Breast epithelium (tissue), 4 donors: ENCODE data around the gene CADM2. TPM values are rescaled to one million over a fixed set of nuclear protein-coding genes. Genes with fewer than 3 reads are reported as not detected.

ENCODE experiments used
- DNase-seq, 2 donors: peaks; one replicate each; pipeline ENCODE4 v3.0.0-alpha.2; 2019; ENCODE audit warnings: low spot score in 2 of 2
- H3K27ac ChIP-seq, 2 donors: fragments of 200-600 bp; sonication (generic) in 1 of 2; one replicate each; pipeline ENCODE4 v1.5.1; 2016 to 2019; ENCODE audit warnings: mild to moderate bottlenecking in 1 of 2
- H3K27me3 ChIP-seq, 2 donors: fragments of 200-600 bp; sonication (generic) in 1 of 2; one replicate each; pipeline versions ENCODE4 v1.5.1 to v1.6.0; 2017 to 2019; ENCODE audit warnings: control low read depth in 1 of 2, mild to moderate bottlenecking in 1 of 2
- H3K36me3 ChIP-seq: fragments of 200-600 bp; one replicate; pipeline ENCODE4 v1.5.1; 2019
- H3K4me1 ChIP-seq, 2 donors: fragments of 200-600 bp; sonication (generic); one replicate each; pipeline ENCODE4 v1.5.1; 2016 to 2019; ENCODE audit warnings: control low read depth in 1 of 2
- H3K4me3 ChIP-seq, 3 donors: fragments of 200-600 bp; sonication (generic); 1 replicate in 2 of 3; 2 replicates in 1 of 3; pipeline ENCODE4 v1.5.1; 2016 to 2019; ENCODE audit warnings: mild to moderate bottlenecking in 3 of 3, moderate library complexity in 2 of 3
- H3K9me3 ChIP-seq, 2 donors: fragments of 200-600 bp; sonication (generic) in 1 of 2; one replicate each; pipeline ENCODE4 v1.5.1; 2016 to 2019; ENCODE audit warnings: control low read depth in 1 of 2
- POLR2A ChIP-seq: fragments of 450-650 bp; IDR thresholded peaks from one replicate; pipeline ENCODE4 v1.6.1; 2016; ENCODE audit warnings: antibody characterized with exemption, mild to moderate bottlenecking, moderate library complexity
- POLR2AphosphoS5 ChIP-seq, 3 donors: sonication (generic); formaldehyde crosslinking; IDR thresholded peaks; one replicate each; pipeline ENCODE4 v1.6.1; 2017; ENCODE audit warnings: antibody characterized with exemption in 3 of 3
- intact Hi-C: fragments of 100-400 bp; cut with DNase I; formaldehyde crosslinking; loops from one replicate; pipeline ENCODE4 v1.15.1; 2023; ENCODE audit warnings: low total_unique reads
- total RNA-seq, 3 donors: library from RNA; depleted of rRNA; stranded (reverse); fragments of >200 nt; gene quantifications; one replicate each; pipeline ENCODE4 v1.1.0, GENCODE V29; 2016
- TF ChIP-seq, protein P1 (sequence below), 3 donors: fragments of 450-650 bp; IDR thresholded peaks; one replicate each; pipeline ENCODE4 v1.5.1; 2016 to 2017; ENCODE audit warnings: antibody characterized with exemption in 3 of 3, mild to moderate bottlenecking in 3 of 3, moderate library complexity in 3 of 3

The CADM2 gene
- total RNA-seq, 3 donors from 2014 or later: 2.3 to 7.4 (median 6.9) TPM

GRCh38 chr3:84963137-84963536 is 4.3 kb downstream of the CADM2 start:
- intact Hi-C loops: no loop called here
- Histone ChIP-seq H3K4me3 (no peak overlapping the region), H3K9me3 (no peaks in the 10 kb centered on the region), H3K4me1 (no peaks in the 10 kb centered on the region), H3K27me3 (peaks cover 0 to 15% of the 10 kb centered on the region in 2 donors), H3K27ac (no peak overlapping the region), H3K36me3 (no peaks in the 10 kb centered on the region)
- TF ChIP-seq, protein P1, sequence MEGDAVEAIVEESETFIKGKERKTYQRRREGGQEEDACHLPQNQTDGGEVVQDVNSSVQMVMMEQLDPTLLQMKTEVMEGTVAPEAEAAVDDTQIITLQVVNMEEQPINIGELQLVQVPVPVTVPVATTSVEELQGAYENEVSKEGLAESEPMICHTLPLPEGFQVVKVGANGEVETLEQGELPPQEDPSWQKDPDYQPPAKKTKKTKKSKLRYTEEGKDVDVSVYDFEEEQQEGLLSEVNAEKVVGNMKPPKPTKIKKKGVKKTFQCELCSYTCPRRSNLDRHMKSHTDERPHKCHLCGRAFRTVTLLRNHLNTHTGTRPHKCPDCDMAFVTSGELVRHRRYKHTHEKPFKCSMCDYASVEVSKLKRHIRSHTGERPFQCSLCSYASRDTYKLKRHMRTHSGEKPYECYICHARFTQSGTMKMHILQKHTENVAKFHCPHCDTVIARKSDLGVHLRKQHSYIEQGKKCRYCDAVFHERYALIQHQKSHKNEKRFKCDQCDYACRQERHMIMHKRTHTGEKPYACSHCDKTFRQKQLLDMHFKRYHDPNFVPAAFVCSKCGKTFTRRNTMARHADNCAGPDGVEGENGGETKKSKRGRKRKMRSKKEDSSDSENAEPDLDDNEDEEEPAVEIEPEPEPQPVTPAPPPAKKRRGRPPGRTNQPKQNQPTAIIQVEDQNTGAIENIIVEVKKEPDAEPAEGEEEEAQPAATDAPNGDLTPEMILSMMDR (IDR thresholded peaks at IDR 0.05): no peak
- no peak for TF ChIP-seq POLR2A
- TF ChIP-seq POLR2AphosphoS5 (IDR thresholded peaks at IDR 0.05): no peak
- no peak for DNase-seq

DNA sequence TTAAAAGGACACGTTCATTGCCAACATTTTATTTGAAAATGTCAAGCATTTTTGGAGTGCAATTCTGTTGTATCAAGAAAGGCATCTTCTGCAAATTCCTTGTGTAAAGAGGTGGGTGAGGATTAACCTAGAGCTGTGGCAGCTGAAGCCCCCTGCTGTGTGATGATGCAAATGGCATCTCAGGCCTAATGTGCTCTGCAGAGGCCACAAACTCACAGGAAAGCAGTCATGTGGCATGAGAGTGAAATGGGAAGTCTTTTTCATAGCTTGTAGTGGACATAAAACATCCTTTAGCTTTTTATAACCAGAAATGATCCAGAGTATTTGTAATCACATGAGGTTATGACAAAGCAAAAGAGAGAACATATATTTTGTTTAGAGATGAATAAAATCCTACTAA is 6.4 kb downstream of the CADM2 start:
- H3K4me1 ChIP-seq: no peaks in the 10 kb centered on the region
- peaks cover 0 to 15% of the 10 kb centered on the region in 2 donors for H3K27me3 ChIP-seq
- intact Hi-C loops: no loop called here
- no peak for DNase-seq
- TF ChIP-seq, protein P1 (IDR thresholded peaks at IDR 0.05): no peak
- TF ChIP-seq POLR2AphosphoS5 (IDR thresholded peaks at IDR 0.05): no peak
- H3K9me3 ChIP-seq: no peaks in the 10 kb centered on the region
- no peaks in the 10 kb centered on the region for H3K36me3 ChIP-seq
- no peak overlapping the region for H3K27ac ChIP-seq
- no peak overlapping the region for H3K4me3 ChIP-seq

- Histone ChIP-seq H3K9me3 (no peaks in the 10 kb centered on the region), H3K27ac (no peak overlapping the region), H3K36me3 (no peaks in the 10 kb centered on the region), H3K27me3 (no peaks in the 10 kb centered on the region), H3K4me3 (no peak overlapping the region), H3K4me1 (no peaks in the 10 kb centered on the region)
- DNase-seq: no peak
- intact Hi-C loops: no loop called here
- TF ChIP-seq, protein P1 (IDR thresholded peaks at IDR 0.05): no peak
- no peak for TF ChIP-seq POLR2AphosphoS5 (IDR thresholded peaks at IDR 0.05)
- no peak for TF ChIP-seq POLR2A
Measured at GRCh38 chr3:84967767-84968581, 9.2 kb downstream of the CADM2 start.

- no peak for DNase-seq
- Histone ChIP-seq H3K4me1 (no peaks in the 10 kb centered on the region), H3K27ac (no peak overlapping the region), H3K9me3 (no peaks in the 10 kb centered on the region), H3K4me3 (no peak overlapping the region), H3K36me3 (no peaks in the 10 kb centered on the region), H3K27me3 (no peaks in the 10 kb centered on the region)
- intact Hi-C loops: no loop called here
- no peak for TF ChIP-seq POLR2AphosphoS5 (IDR thresholded peaks at IDR 0.05)
Measured at GRCh38 chr3:84968701-84969235, 10.0 kb downstream of the CADM2 start.

GRCh38 chr3:84974347-84974746 is 15.6 kb downstream of the CADM2 start:
- Histone ChIP-seq H3K27ac (no peak overlapping the region), H3K4me1 (no peaks in the 10 kb centered on the region), H3K9me3 (no peaks in the 10 kb centered on the region), H3K4me3 (no peak overlapping the region), H3K27me3 (no peaks in the 10 kb centered on the region), H3K36me3 (no peaks in the 10 kb centered on the region)
- DNase-seq: no peak
- TF ChIP-seq POLR2A: no peak
- no peak for TF ChIP-seq POLR2AphosphoS5 (IDR thresholded peaks at IDR 0.05)
- TF ChIP-seq, protein P1 (IDR thresholded peaks at IDR 0.05): no peak
- intact Hi-C loops: no loop called here
